Stimulated activated naive CD8-positive, alpha-beta T cell treated with anti-CD3 and anti-CD28 coated beads, Interleukin-15, Interleukin-2, amounts not matched to agents 100 U/mL and 50 U/mL, for 24 hours (primary cell): Measurements from ENCODE around the gene NOP9.

ENCODE experiments used
- ATAC-seq: fragments of 150-1000 bp; cut with Tn5 transposase; one replicate; pipeline ENCODE4 v1.10.0; 2021
- DNase-seq: peaks from one replicate; pipeline ENCODE4 v3.0.0; 2021

Gene NOP9, protein sequence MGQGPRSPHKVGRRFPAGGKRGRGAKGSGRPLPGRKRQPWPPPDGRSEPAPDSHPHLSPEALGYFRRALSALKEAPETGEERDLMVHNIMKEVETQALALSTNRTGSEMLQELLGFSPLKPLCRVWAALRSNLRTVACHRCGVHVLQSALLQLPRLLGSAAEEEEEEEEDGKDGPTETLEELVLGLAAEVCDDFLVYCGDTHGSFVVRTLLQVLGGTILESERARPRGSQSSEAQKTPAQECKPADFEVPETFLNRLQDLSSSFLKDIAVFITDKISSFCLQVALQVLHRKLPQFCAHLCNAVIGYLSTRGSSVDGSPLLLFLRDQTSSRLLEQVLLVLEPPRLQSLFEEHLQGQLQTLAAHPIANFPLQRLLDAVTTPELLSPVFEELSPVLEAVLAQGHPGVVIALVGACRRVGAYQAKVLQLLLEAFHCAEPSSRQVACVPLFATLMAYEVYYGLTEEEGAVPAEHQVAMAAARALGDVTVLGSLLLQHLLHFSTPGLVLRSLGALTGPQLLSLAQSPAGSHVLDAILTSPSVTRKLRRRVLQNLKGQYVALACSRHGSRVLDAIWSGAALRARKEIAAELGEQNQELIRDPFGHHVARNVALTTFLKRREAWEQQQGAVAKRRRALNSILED

DNA sequence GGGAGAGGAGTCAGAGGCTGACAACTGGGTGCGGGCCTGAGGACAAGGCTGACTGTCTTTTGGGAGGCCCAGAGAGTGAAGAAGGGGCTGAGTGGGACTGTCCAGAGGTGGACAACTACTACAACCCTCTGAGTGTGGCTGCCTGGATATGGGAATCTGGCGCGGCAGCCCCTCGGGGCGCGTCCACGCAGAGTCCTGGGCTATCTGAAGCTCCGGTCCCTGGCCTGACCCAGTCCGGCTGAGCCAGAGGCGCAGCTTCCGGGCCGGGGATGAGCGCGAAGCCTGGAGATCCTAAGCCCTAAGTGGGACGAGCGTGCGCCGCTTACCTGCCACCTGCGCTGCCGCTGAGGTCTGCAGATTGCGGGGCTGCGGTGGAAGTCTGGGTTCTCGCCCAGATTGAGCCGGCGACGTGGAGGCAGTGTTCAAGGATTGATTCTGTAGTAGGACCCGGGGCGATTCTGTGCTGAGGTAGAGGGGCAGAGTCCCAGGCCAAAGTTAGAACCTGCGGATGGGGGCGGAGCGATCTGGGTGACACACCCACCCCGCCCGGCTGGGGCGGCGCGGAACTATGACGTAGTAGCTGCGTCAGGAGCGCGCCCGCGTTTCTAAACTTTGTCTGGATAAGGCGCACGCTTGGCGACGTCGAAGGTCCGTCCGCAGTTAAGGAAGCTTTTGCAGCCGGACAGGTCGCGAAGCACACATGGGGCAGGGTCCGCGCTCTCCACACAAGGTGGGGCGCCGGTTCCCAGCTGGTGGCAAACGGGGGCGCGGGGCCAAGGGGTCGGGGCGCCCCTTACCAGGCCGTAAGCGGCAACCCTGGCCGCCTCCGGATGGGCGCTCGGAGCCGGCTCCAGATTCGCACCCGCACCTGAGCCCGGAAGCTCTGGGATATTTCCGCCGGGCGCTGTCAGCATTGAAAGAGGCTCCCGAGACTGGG lies at the start of gene NOP9, which contains the start of gene DHRS1:
Gene NOP9, plus strand, starts transcription at position 596 of the 937 bp plus-strand sequence. Its CDS starts 105 bp downstream, at position 701.
Gene DHRS1, minus strand, starts transcription at position 526 of the 937 bp plus-strand sequence. CDS start 674 bp downstream, outside the sequence.
- ATAC-seq (peak; percentile 78), DNase-seq (peak; percentile 96)

GRCh38 chr14:24250354-24250753 lies 49.3 kb upstream of the NOP9 start:
- DNase-seq, result no peak
- ATAC-seq, result no peak

- DNase-seq, result no peak
- ATAC-seq, result no peak
These were observed 47.8 kb upstream of the NOP9 start for GRCh38 chr14:24251880-24252288.

DNA sequence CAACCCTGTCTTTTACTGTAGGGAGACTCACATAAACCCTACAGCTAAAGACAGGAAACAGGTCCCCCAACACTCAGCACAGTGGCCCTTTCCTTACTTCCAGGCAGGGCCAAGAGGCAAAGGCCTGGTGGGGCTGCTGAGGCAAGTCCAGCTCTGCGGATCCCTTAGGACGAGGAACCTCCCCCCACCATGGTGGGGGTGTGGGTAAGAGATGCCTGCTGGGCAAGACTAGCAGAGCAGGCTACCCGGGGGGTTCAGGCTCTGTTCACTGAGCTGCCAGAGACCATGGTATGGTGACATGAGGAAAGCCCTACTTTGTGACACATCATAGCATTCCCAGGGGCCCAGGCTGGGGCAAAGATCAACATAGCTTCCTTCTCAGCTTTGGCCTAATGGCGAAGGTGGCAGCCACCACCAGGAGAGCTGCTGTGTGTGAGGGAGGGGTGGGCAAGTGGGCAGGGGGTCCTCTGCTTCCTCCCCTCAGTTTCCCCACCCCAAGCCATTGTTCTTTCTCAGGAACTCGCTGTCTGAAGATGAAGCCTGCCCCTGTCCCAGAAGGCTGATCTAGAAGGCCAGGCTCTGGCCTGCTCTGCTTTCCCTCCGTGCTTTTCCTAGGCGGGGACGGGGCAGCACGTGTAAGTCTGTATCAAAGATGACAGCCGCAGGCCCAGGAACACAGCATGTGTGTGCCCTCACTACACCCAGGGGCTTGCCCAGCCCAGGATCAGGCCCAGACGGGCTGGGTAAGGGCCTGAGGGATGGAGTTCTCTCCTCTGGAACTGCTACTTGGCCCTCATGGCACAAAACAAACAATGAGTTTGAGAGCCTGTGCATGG lies 47.1 kb upstream of the NOP9 start:
- DNase-seq, result no peak

GRCh38 chr14:24253936-24254335 lies 45.7 kb upstream of the NOP9 start:
- DNase-seq (no peak), ATAC-seq (no peak)

More for the DNA sequence above, 47.1 kb upstream of the NOP9 start:
- ATAC-seq, result no peak

DNA sequence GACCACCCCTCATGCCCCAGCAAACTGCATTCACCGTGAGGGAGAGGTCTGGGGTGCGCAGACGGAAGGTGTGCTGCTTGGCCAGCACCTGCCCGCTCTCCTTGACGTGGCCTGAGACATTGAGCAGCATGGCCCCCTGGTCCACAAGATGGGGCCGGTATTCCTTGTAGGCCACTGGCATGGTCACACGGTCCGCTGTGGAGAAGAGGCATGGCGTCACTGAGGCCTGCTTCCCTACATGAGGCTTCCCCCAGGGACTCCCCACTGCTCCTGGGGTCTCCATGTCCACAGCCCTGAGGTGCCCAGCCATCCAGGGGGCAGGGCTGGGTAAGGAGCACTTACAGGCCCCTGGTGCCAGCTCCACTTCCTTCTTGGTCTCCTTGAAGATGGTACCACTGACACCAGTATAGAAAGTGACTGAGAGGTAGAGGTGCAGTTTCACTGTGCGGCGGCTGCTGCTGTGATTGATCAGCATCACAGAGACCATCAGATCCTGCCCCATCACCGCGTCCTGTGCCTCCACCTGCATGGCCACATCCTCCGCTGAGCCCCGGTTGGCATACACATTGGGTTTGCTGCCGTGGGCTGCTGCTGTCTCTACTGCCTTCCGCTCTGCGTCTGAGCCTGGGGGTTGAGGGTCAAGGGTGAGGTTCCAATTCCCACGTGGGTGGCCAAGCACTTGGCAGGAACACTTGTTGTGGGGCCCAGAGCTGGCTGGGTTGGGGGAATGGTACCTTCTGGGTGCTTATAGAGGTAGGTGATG lies 44.8 kb upstream of the NOP9 start:
- DNase-seq (no peak), ATAC-seq (no peak)

- no peak for ATAC-seq
- DNase-seq, result no peak
These were observed 44.2 kb upstream of the NOP9 start for GRCh38 chr14:24255438-24255837.

- no peak for ATAC-seq
- no peak for DNase-seq
These were observed 43.5 kb upstream of the NOP9 start for GRCh38 chr14:24255931-24256711.

DNA sequence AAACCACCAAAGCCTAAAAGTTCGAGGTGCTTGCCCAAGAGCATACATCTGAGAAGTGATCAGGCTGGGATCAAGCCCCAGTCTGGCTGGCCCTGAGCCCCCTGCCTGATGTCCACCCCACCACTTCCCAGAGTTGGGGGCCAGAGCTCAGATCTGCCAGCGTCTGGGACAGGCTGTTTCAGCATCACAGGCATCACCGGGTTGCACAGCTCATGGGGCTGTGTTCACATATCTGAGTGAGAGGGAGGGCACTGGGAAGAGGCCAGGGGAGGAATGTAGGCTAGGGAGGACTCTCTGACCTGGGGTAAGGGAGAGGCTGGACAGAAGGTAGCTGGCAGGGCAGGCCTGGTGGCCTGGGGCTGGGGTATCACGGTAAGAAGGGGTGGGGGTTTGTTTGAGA lies 42.7 kb upstream of the NOP9 start:
- no peak for ATAC-seq
- no peak for DNase-seq

GRCh38 chr14:24258119-24258518 lies 41.5 kb upstream of the NOP9 start:
- DNase-seq (no peak), ATAC-seq (no peak)

- ATAC-seq (no peak), DNase-seq (no peak)
These were observed 40.9 kb upstream of the NOP9 start for GRCh38 chr14:24258548-24259265.

- no peak for DNase-seq
- no peak for ATAC-seq
These were observed 40.2 kb upstream of the NOP9 start for GRCh38 chr14:24259282-24260025.

DNA sequence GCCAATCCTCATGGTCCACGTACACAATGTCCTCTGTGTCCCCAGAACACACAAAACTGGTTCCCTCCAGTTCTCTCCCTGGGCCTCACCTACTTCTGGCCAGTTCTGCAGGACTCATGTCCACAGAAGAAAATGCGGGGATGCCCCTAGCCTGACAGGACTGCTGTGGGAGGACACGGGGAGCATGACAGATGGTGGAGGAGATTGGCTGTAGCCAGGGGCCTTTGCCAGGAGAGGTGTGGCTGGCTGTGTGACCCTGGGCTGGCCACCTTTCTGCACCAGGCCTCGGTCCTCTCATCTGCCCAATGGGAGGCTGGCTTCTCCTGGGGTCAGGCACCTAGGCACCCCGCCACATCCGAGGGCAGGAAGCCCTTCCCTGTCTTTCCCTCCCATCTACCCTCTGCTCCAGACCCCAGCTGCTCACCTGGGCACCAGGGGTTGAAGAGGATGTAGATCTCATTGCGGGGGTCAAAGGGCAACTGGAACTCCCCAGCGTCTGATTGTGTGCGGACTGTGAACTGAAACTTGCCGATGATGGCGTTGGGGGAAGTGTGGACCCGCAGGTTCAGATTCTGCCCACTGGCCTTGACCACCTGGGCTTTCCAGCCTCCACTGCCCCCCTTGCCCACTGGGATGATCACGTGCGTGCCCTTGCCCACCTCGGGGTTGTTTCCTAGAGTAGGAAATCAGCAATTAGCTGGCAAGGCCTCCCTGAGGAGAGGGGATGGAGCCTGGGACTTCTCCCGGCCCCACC lies 39.4 kb upstream of the NOP9 start:
- no peak for ATAC-seq
- DNase-seq, result no peak

- no peak for ATAC-seq
- DNase-seq, result no peak
These were observed 38.9 kb upstream of the NOP9 start for GRCh38 chr14:24260780-24261157.

DNA sequence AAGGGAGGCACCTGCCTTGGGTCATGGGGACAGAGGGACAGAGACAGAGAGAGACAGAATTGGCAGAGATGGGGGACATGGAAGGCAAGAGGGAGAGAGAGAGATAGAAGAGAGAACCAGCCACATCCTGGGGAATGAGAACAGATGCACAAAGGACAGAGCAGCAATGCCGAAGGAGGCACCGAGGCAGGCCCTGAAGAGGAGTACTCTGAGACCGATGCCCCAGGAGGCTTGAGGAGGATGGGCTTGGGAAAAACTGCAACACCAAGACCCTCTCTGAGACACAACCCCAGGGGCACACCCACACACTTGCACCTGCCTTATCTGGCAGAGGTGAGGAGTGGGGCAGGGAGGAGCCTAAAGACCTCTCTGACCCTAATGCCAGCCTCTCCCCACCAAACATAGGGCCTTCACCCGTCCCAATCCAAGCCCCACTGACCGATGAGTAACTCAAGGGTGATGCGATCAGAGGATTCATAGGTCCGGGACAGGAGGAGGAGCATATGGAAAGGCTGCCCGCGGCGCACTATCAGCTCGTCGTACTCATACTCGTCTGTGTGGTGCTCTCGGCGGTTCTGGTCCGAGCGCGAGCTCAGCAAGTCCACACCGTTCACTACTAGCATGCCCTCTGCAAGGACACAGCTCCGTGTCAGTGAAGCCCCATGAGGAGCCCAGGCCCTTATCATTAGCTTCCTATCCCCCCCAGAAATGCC lies 38.2 kb upstream of the NOP9 start:
- ATAC-seq, result no peak
- no peak for DNase-seq

GRCh38 chr14:24261969-24262327 lies 37.7 kb upstream of the NOP9 start:
- no peak for DNase-seq
- no peak for ATAC-seq
